PC-3 (cell line): ENCODE measurements around the gene H3-3A. TPM values are rescaled to one million over a fixed set of nuclear protein-coding genes. Genes with fewer than 3 reads are reported as not detected.

Experiments used
- ATAC-seq: fragments of 200-7000 bp; cut with Tn5 transposase; 2 replicates; pipeline ENCODE4 v1.9.1; 2020; ENCODE audit warnings: mild to moderate bottlenecking, moderate library complexity
- Bru-seq: library from RNA; stranded (reverse); fragments of 400-500 nt; gene quantifications from one replicate; lab custom pipeline; 2021; lab: Mats Ljungman, UMichigan
- BruChase-seq, 2 experiments: library from RNA; stranded (reverse); fragments of 400-500 nt; gene quantifications; one replicate each; lab custom pipeline; 2021; lab: Mats Ljungman, UMichigan
- BruUV-seq: library from RNA; stranded (reverse); fragments of 400-500 nt; replicated peaks from 2 replicates; lab custom pipeline; 2021; lab: Mats Ljungman, UMichigan
- CTCF ChIA-PET: fragments of 300-600 bp; sonication (Branson Sonifier 250); formaldehyde crosslinking; loops from one replicate; lab custom pipeline; 2022; ENCODE audit warnings: antibody characterized with exemption; lab: Charles Lee
- POLR2A ChIA-PET: fragments of 300-600 bp; sonication (Branson Sonifier 250); formaldehyde crosslinking; loops from one replicate; lab custom pipeline; 2022; ENCODE audit warnings: antibody characterized with exemption; ENCODE audit not compliant: unreplicated experiment; lab: Charles Lee
- DNase-seq: peaks from one replicate; pipeline ENCODE4 v3.0.0-alpha.2; 2015
- H2AFZ ChIP-seq: fragments of 300-600 bp; sonication (generic); 2 replicates; pipeline ENCODE4 v1.6.0; 2016; ENCODE audit warnings: antibody characterized with exemption, low read length
- H3F3A ChIP-seq: fragments of 300-600 bp; sonication (generic); one replicate; pipeline ENCODE4 v1.6.0; 2017; ENCODE audit warnings: antibody characterized with exemption, low read length, control low read depth, mild to moderate bottlenecking; ENCODE audit not compliant: unreplicated experiment
- H3K27ac ChIP-seq: fragments of 300-600 bp; sonication (generic); 2 replicates; pipeline ENCODE4 v1.5.1; 2016; ENCODE audit warnings: mild to moderate bottlenecking, low read length
- H3K27me3 ChIP-seq: fragments of 300-600 bp; sonication (generic); 2 replicates; pipeline ENCODE4 v1.6.1; 2016; ENCODE audit warnings: low read length, mixed read lengths
- H3K36me3 ChIP-seq: fragments of 300-600 bp; sonication (generic); 2 replicates; pipeline ENCODE4 v1.6.1; 2016; ENCODE audit warnings: low read depth, mixed run types, low read length, mixed read lengths
- H3K4me1 ChIP-seq: fragments of 300-600 bp; sonication (generic); 2 replicates; pipeline ENCODE4 v1.5.1; 2016; ENCODE audit warnings: low read length; ENCODE audit not compliant: insufficient read depth
- H3K4me2 ChIP-seq: fragments of 300-600 bp; sonication (generic); 2 replicates; pipeline ENCODE4 v1.6.0; 2016; ENCODE audit warnings: low read length
- H3K4me3 ChIP-seq: fragments of 300-600 bp; sonication (generic); 2 replicates; pipeline ENCODE4 v1.5.1; 2016; ENCODE audit warnings: mild to moderate bottlenecking, low read length, mixed read lengths
- H3K79me2 ChIP-seq: fragments of 300-600 bp; sonication (generic); 2 replicates; pipeline ENCODE4 v1.6.1; 2017; ENCODE audit warnings: low read length, mixed read lengths
- H3K9ac ChIP-seq: fragments of 300-600 bp; sonication (generic); 2 replicates; pipeline ENCODE4 v1.6.0; 2016; ENCODE audit warnings: mild to moderate bottlenecking, low read length
- H3K9me2 ChIP-seq: fragments of 300-600 bp; sonication (generic); replicated peaks from 2 replicates; pipeline ENCODE4 v1.6.1; 2016; ENCODE audit warnings: mixed run types, low read length, mixed read lengths
- H3K9me3 ChIP-seq: fragments of 300-600 bp; sonication (generic); 2 replicates; pipeline ENCODE4 v1.6.1; 2016; ENCODE audit warnings: low read length, mixed read lengths
- H4K20me1 ChIP-seq: fragments of 300-600 bp; sonication (generic); 2 replicates; pipeline ENCODE4 v1.6.1; 2016; ENCODE audit warnings: low read length, mixed read lengths
- CTCF ChIP-seq: fragments of 300-600 bp; sonication (generic); conservative IDR thresholded peaks from 2 replicates; pipeline ENCODE4 v1.5.1; 2017; ENCODE audit warnings: antibody characterized with exemption, low read depth, mild to moderate bottlenecking, low read length
- EZH2 ChIP-seq: fragments of 300-600 bp; sonication (generic); IDR thresholded peaks from one replicate; pipeline ENCODE4 v1.6.1; 2017; ENCODE audit warnings: antibody characterized with exemption, mild to moderate bottlenecking, low read length; ENCODE audit not compliant: unreplicated experiment
- EZH2phosphoT487 ChIP-seq: fragments of 300-600 bp; sonication (generic); IDR thresholded peaks from 2 replicates; pipeline ENCODE4 v1.6.1; 2018; ENCODE audit warnings: mild to moderate bottlenecking, antibody characterized with exemption, low read length, borderline replicate concordance
- intact Hi-C: fragments of 100-400 bp; cut with micrococcal nuclease; formaldehyde crosslinking; loops from 2 replicates; pipeline ENCODE4 v1.9.0; 2023
- long read RNA-seq: library from polyadenylated mRNA; unstranded; transcript quantifications from one replicate; pipeline ENCODE4 v2.0.0, GENCODE V29; 2021; ENCODE audit not compliant: unreplicated experiment
- total RNA-seq: library from RNA; depleted of rRNA; stranded (reverse); fragments of >200 nt; gene quantifications from 2 replicates; pipeline ENCODE4 v1.2.3, GENCODE V29; 2014; rRNA removed

H3-3A gene
- 196 and 273 TPM in 2 replicates for total RNA-seq
- percentile 96 among the genes with signal in this experiment for Bru-seq, nascent RNA
- BruChase-seq, experiment 1, labeled RNA remaining after a 6-hour chase = percentile 93 among the genes with signal in this experiment
- percentile 92 among the genes with signal in this experiment for BruChase-seq, experiment 2, labeled RNA remaining after a 2-hour chase
- long read RNA-seq, transcript H3F3A-203 (4 exons, 1,088 nt) = major isoform, 194 of 350 reads
- long read RNA-seq, transcript H3F3A-201 (3 exons, 1,308 nt) = minor isoform, 24 of 350 reads
- long read RNA-seq, partial matches to known transcripts = 71 of 350 reads
- long read RNA-seq, other reads (novel, unspliced or antisense) = 61 of 350 reads

- TF ChIP-seq EZH2phosphoT487 (no peak), CTCF (no peak), EZH2 (no peak)
- H3K9me2 ChIP-seq = no peaks in the 10 kb centered on the region
- H3K27ac ChIP-seq = peak within 1 kb of the TSS; percentile 85
- peaks cover 23% of the 10 kb centered on the region for H3K4me1 ChIP-seq
- no peaks in the 10 kb centered on the region for H3K9me3 ChIP-seq
- peaks cover 56% of the 10 kb centered on the region for H3K79me2 ChIP-seq
- H2AFZ ChIP-seq = peak within 1 kb of the TSS; percentile 91
- intact Hi-C loops = loop anchor here (1.0 kb wide), 1 partner anchor 63 kb away; the partner anchor contains the start of gene SDE2
- ChIA-PET POLR2A (interaction anchor here (0.5 to 1.7 kb wide), 15 partner anchors 21 to 716 kb away, joined by 3 to 13 read pairs (median 6); partner anchors contain the start of genes PARP1, SDE2 and SRP9), CTCF (interaction anchor here (0.6 to 1.0 kb wide), 5 partner anchors 12 to 603 kb away, joined by 3 to 4 read pairs (median 3); partner anchors contain the start of gene SDE2)
- no TSS peak for BruUV-seq
- peaks cover 42% of the 10 kb centered on the region for H4K20me1 ChIP-seq
- H3K36me3 ChIP-seq = peaks cover 30% of the 10 kb centered on the region
- peaks cover 4% of the 10 kb centered on the region for H3F3A ChIP-seq
- H3K9ac ChIP-seq = peak within 1 kb of the TSS; percentile 96
- peak within 1 kb of the TSS; percentile 90 for H3K4me2 ChIP-seq
- peak within 1 kb of the TSS; percentile 97 for H3K4me3 ChIP-seq
- H3K27me3 ChIP-seq = no peaks in the 10 kb centered on the region
- DNase-seq (peak; percentile 96), ATAC-seq (peak; percentile 77)
These were observed at the start of gene H3-3A for GRCh38 chr1:226062558-226063223. Gene H3-3A, plus strand, starts transcription at chr1:226062716. Its CDS starts 1,636 bp downstream, at chr1:226064352.

- TF ChIP-seq EZH2 (no peak), CTCF (no peak), EZH2phosphoT487 (no peak)
- Histone ChIP-seq H2AFZ (no peak overlapping the region), H3K9me3 (no peaks in the 10 kb centered on the region), H3K36me3 (no peaks in the 10 kb centered on the region), H4K20me1 (no peaks in the 10 kb centered on the region), H3K4me3 (no peak overlapping the region), H3K79me2 (no peaks in the 10 kb centered on the region), H3F3A (no peaks in the 10 kb centered on the region), H3K9me2 (no peaks in the 10 kb centered on the region), H3K27me3 (no peaks in the 10 kb centered on the region), H3K27ac (no peak overlapping the region), H3K9ac (no peak overlapping the region), H3K4me1 (no peaks in the 10 kb centered on the region), H3K4me2 (no peak overlapping the region)
- intact Hi-C loops = no loop called here
- CTCF ChIA-PET = no interaction called here
- DNase-seq (no peak), ATAC-seq (no peak)
- BruUV-seq = no TSS peak
- POLR2A ChIA-PET = no interaction called here
These were observed 45.4 kb upstream of the H3-3A start for GRCh38 chr1:226017070-226017469.
